H1 (cell line): Measurements from ENCODE around the gene CNNM2. TPM values are rescaled to one million over a fixed set of nuclear protein-coding genes. Genes with fewer than 3 reads are reported as not detected.

ENCODE experiments used
- CHD7 ChIP-seq: fragments of 300-600 bp; sonication (generic); IDR thresholded peaks from 2 replicates; pipeline ENCODE4 v1.7.1; 2012; ENCODE audit warnings: low read length, moderate library complexity, mild to moderate bottlenecking, inconsistent platforms; ENCODE audit not compliant: insufficient replicate concordance
- polyA plus RNA-seq, 7 experiments: library from polyadenylated mRNA; depleted of rRNA in 3 of 7; stranded (reverse) in 5 of 7; unstranded in 2 of 7; fragments of >200 nt in 5 of 7; fragments of 200-250 nt in 2 of 7; gene quantifications; 1 replicate in 5 of 7; 2 replicates in 1 of 7; 4 replicates in 1 of 7; pipeline versions ENCODE4 v1.2.1 to v1.2.3, GENCODE V29; 2011 to 2013; ENCODE audit warnings: missing spikeins in 2 of 7, mixed read lengths in 2 of 7
- total RNA-seq: library from RNA; stranded (reverse); fragmentation: NEBNext Ultra II Directional; extraction: Animal tissue kit (Norgen Biotek cat#: 25700); gene quantifications from 2 replicates; pipeline ENCODE4 v1.2.1, GENCODE V29; 2021

CNNM2 gene
- total and polyA plus RNA-seq, 2 of the 8 experiments (the other 6 are each of a cell fraction or from before 2014, with no cell fraction given) = 7.3 to 23.6 TPM

GRCh38 chr10:102960157-102960556, 42.1 kb downstream of the CNNM2 start (continued):
- no peak for TF ChIP-seq CHD7
